Spleen (tissue), 13 donors: ENCODE results near the gene OIP5. TPM values are rescaled to one million over a fixed set of nuclear protein-coding genes. Genes with fewer than 3 reads are reported as not detected.
A peak's percentile ranks its signal among the peaks of the same experiment; 100 is the strongest.

ENCODE experiments used
- DNase-seq: peaks from one replicate; pipeline ENCODE4 v3.0.0-alpha.2; 2020
- H3K27ac ChIP-seq, 8 donors: fragments of 200-600 bp; sonication (generic) in 7 of 8; 1 replicate in 4 of 8; 2 replicates in 4 of 8; pipeline versions ENCODE4 v1.5.0 to v1.8.0; 2016 to 2021; ENCODE audit warnings: inconsistent platforms in 4 of 8, mild to moderate bottlenecking in 4 of 8, moderate library complexity in 1 of 8
- H3K27me3 ChIP-seq, 7 donors: fragments of 200-600 bp; sonication (generic) in 6 of 7; replicated peaks in 1 of 7; 1 replicate in 4 of 7; 2 replicates in 3 of 7; pipeline versions ENCODE4 v1.5.0 to v1.8.0; 2016 to 2021; ENCODE audit warnings: inconsistent platforms in 3 of 7, mild to moderate bottlenecking in 1 of 7
- H3K36me3 ChIP-seq, 6 donors: fragments of 200-600 bp; sonication (generic) in 5 of 6; 1 replicate in 4 of 6; 2 replicates in 2 of 6; pipeline versions ENCODE4 v1.5.0 to v1.8.0; 2016 to 2021; ENCODE audit warnings: inconsistent platforms in 2 of 6
- H3K4me1 ChIP-seq, 6 donors: fragments of 200-600 bp; sonication (generic) in 5 of 6; 1 replicate in 3 of 6; 2 replicates in 3 of 6; pipeline versions ENCODE4 v1.5.0 to v1.8.0; 2016 to 2021; ENCODE audit warnings: inconsistent platforms in 3 of 6
- H3K4me3 ChIP-seq, 8 donors: fragments of 200-600 bp; sonication (generic) in 7 of 8; 1 replicate in 4 of 8; 2 replicates in 4 of 8; pipeline versions ENCODE4 v1.5.0 to v1.8.0; 2016 to 2021; ENCODE audit warnings: inconsistent platforms in 4 of 8, mild to moderate bottlenecking in 4 of 8, moderate library complexity in 2 of 8
- H3K9me3 ChIP-seq, 8 donors: fragments of 200-600 bp; sonication (generic) in 7 of 8; 1 replicate in 4 of 8; 2 replicates in 4 of 8; pipeline versions ENCODE4 v1.5.0 to v1.8.0; 2016 to 2021; ENCODE audit warnings: inconsistent platforms in 4 of 8
- POLR2A ChIP-seq, 3 donors: fragments of 450-650 bp; IDR thresholded peaks; one replicate each; pipeline ENCODE4 v1.5.1; 2017; ENCODE audit warnings: antibody characterized with exemption in 3 of 3, mild to moderate bottlenecking in 1 of 3
- POLR2AphosphoS5 ChIP-seq, 3 donors: sonication (generic); formaldehyde crosslinking; IDR thresholded peaks; one replicate each; pipeline ENCODE4 v1.5.1; 2017; ENCODE audit warnings: antibody characterized with exemption in 3 of 3
- WGBS, 5 donors: extraction: QIAGEN DNeasy Blood & Tissue Kit in 3 of 5; methylation state at CpG; one replicate each; pipeline versions ENCODE4 v1.1.5 to v1.1.7; 2013 to 2018; 5-methylcytosine and 5-hydroxymethylcytosine counted together
- intact Hi-C: fragments of 100-400 bp; cut with DNase I; formaldehyde crosslinking; loops from one replicate; pipeline ENCODE4 v1.15.0; 2023; ENCODE audit warnings: low total_unique reads
- long read RNA-seq, 2 donors: transcript quantifications; one replicate each; lab custom pipeline, GENCODE V29; 2026
- polyA plus RNA-seq, 3 donors: library from polyadenylated mRNA; stranded (reverse); fragments of 200-250 nt; gene quantifications; one replicate each; pipeline ENCODE4 v1.2.1, GENCODE V29; 2013
- total RNA-seq, 7 donors: library from RNA; depleted of rRNA in 3 of 7; stranded (reverse); fragments of >200 nt in 3 of 7; fragmentation: NEBNext Ultra II Directional in 4 of 7; extraction: Animal tissue kit (Norgen Biotek cat#: 25700) in 4 of 7; gene quantifications; one replicate each; pipeline versions ENCODE4 v1.1.0 to v1.2.1, GENCODE V29; 2016 to 2021
- TF ChIP-seq, protein P1 (sequence below), 11 experiments: fragments of 200-600 bp in 7 of 11; fragments of 450-650 bp in 4 of 11; sonication (generic) in 4 of 11; IDR thresholded peaks in 8 of 11; conservative IDR thresholded peaks in 3 of 11; 1 replicate in 7 of 11; 2 replicates in 4 of 11; pipeline versions ENCODE4 v1.4.0 to v1.8.0; 2016 to 2021; ENCODE audit warnings: antibody characterized with exemption in 11 of 11, inconsistent platforms in 4 of 11, mild to moderate bottlenecking in 1 of 11
- donor health status: healthy with polysubstance abuse.
- donor health status: DM: no; HTN: no; CAD: no; lungs with moderate emphysema.
- donor health status: DM: no; HTN: no; CAD: no.
- donor health status: Bipolar disorder and iron deficiency.
- donor health status: healthy.
- donor health status: DM: no; HTN: no; CAD: no.
- donor health status: DM: yes; HTN: yes; CAD: no.

The OIP5 gene
- total RNA-seq (1 to 10 TPM in 6 of 7 donors, not detected in 1; 1.1 to 6.0 (median 2.1) TPM), polyA plus RNA-seq (1 to 10 TPM; 1.2 to 3.9 (median 2.3) TPM)
- long read RNA-seq, donor 1, partial matches to known transcripts = 19 of 101 reads
- long read RNA-seq, donor 1, other reads (novel, unspliced or antisense) = 78 of 101 reads
- long read RNA-seq, donor 2, partial matches to known transcripts = 0 of 2 reads
- long read RNA-seq, donor 2, other reads (novel, unspliced or antisense) = 0 of 2 reads

DNA sequence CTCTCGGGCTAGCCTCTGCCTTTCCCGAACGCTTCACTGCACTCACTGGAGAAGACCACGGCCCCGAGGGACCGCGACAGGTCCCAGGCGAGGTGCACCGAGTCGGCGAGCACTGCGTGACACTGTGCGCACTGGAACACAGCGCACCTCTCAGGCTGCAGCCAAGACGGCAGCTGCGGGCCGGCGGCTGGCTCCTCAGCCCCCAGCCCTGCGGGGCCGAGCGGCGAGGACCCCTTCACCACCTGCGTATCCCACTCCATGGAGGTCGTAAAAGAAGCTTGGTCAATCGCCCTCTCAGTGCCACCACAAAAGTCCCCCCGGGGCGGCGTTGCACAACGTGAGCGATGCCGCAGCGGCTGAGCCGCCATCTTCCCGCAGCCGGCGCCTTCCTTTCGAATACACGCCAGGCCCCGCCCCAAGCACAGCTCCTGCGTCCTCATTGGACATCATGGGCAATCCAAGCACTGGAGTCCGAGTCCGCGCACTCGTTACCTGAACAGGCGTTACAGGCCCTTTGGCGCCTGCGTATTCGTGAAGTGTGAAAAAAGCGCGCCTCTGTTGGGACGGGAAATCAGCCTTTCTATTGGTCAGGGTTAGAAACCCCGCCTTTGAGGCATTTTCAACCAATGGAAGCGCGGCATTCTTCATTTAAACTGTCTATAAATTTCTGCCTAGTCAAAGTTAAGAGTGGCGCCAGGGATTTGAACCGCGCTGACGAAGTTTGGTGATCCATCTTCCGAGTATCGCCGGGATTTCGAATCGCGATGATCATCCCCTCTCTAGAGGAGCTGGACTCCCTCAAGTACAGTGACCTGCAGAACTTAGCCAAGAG lies at the start of gene OIP5, which contains the start of gene NUSAP1:
OIP5 (minus strand) TSS at position 398 of the 832 bp plus-strand sequence; CDS start at position 368, 30 bp downstream.
NUSAP1 (plus strand) TSS at position 688 of the 832 bp plus-strand sequence; CDS start at position 765, 77 bp downstream.
- H3K27ac ChIP-seq = peak within 1 kb of the TSS in 7 of 8 donors; percentile 52 to 88 (median 85)
- TF ChIP-seq, protein P1, sequence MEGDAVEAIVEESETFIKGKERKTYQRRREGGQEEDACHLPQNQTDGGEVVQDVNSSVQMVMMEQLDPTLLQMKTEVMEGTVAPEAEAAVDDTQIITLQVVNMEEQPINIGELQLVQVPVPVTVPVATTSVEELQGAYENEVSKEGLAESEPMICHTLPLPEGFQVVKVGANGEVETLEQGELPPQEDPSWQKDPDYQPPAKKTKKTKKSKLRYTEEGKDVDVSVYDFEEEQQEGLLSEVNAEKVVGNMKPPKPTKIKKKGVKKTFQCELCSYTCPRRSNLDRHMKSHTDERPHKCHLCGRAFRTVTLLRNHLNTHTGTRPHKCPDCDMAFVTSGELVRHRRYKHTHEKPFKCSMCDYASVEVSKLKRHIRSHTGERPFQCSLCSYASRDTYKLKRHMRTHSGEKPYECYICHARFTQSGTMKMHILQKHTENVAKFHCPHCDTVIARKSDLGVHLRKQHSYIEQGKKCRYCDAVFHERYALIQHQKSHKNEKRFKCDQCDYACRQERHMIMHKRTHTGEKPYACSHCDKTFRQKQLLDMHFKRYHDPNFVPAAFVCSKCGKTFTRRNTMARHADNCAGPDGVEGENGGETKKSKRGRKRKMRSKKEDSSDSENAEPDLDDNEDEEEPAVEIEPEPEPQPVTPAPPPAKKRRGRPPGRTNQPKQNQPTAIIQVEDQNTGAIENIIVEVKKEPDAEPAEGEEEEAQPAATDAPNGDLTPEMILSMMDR (IDR thresholded peaks at IDR 0.05 in 8 of 11, conservative IDR thresholded peaks at IDR 0.05 in 3 of 11) = peak; percentile 2 to 80 (median 62)
- TF ChIP-seq POLR2AphosphoS5 (IDR thresholded peaks at IDR 0.05) = peak; percentile 58 to 84 (median 80)
- peak in 1 of 3 donors; percentile 72 for TF ChIP-seq POLR2A (IDR thresholded peaks at IDR 0.05)
- intact Hi-C loops = no loop called here
- no peaks in the 10 kb centered on the region for H3K27me3 ChIP-seq
- 0 to 1% (median 0%) methylated on average over 44 to 64 of the region's 64 CpGs for WGBS, 5 donors
- H3K4me1 ChIP-seq = peaks cover 12 to 49% (median 23%) of the 10 kb centered on the region in 6 donors
- H3K9me3 ChIP-seq = no peaks in the 10 kb centered on the region
- peak within 1 kb of the TSS; percentile 70 to 100 (median 96) for H3K4me3 ChIP-seq
- DNase-seq = peak; percentile 99
- no peaks in the 10 kb centered on the region for H3K36me3 ChIP-seq

DNA sequence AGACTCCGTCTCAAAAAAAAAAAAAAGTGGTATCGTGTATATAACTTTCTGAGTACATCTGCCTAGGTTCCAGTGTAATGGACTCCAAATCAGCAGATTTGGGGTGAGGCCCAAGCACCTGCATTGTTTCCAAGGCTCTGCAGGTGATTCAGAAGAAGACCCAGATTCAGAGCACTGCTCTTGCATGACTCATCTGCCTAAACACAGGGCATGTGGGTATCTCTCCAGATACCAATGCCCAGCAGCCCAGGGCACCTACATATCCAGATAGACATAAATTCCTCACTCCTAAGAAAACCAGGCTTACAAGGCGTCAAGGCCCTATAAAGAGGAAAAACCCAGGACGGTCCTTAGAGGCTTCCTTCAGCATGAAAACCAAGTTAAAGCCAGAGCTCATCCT lies 45.6 kb upstream of the OIP5 start:
- Histone ChIP-seq H3K4me1 (no peaks in the 10 kb centered on the region), H3K36me3 (peaks cover 0 to 72% (median 0%) of the 10 kb centered on the region in 6 donors), H3K9me3 (no peaks in the 10 kb centered on the region), H3K27ac (no peak overlapping the region), H3K27me3 (no peaks in the 10 kb centered on the region), H3K4me3 (no peak overlapping the region)
- DNase-seq = no peak
- intact Hi-C loops = no loop called here
- no peak for TF ChIP-seq POLR2A (IDR thresholded peaks at IDR 0.05)
- no peak for TF ChIP-seq POLR2AphosphoS5 (IDR thresholded peaks at IDR 0.05)
- TF ChIP-seq, protein P1 (IDR thresholded peaks at IDR 0.05 in 8 of 11, conservative IDR thresholded peaks at IDR 0.05 in 3 of 11) = no peak
- 93 to 100% (median 96%) methylated on average over 3 to 4 of the region's 4 CpGs for WGBS, 5 donors

DNA sequence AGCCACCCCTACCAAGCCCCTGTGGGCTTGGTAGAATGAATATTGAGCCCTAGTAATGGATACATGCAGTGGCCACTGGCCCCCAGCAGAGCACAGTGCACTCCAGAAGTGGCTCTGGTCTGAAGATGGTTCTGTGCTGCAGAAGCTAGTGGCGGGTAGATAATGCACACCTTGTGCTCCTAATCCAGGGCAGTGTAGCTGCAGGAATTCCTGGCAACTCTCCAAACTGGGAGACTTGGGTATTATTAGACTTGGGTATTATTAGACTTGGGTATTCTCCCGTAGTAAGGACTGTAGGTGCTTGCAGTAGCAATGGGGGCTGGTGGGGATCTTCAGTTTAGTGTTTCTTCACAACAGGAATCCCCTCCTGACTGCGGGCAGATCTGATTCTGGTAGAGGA lies 35.0 kb upstream of the OIP5 start:
- TF ChIP-seq POLR2A (IDR thresholded peaks at IDR 0.05) (no peak), POLR2AphosphoS5 (IDR thresholded peaks at IDR 0.05) (no peak)
- TF ChIP-seq, protein P1 (IDR thresholded peaks at IDR 0.05 in 8 of 11, conservative IDR thresholded peaks at IDR 0.05 in 3 of 11) = no peak
- 81 to 100% (median 95%) methylated on average over 3 of the region's 3 CpGs for WGBS, 5 donors
- intact Hi-C loops = no loop called here

DNA sequence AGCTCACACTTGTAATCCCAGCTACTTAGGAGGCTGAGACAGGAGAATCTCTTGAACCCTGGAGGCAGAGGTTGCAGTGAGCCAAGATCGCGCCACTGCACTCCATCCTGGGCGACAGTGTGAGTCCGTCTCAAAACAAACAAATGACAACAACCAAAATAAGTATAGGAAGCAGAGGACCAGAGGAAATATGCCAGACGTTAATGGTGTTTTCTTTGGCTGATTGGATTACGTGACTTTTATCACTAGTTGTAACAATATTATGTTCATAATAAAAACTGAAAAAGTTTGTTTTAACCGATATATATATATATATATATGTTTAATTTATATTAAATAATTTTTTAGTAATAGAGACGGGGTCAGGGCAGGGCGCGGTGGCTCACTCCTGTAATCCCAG lies 22.0 kb upstream of the OIP5 start:
- Histone ChIP-seq H3K36me3 (peaks cover 0 to 100% (median 3%) of the 10 kb centered on the region in 6 donors), H3K27ac (no peak overlapping the region)
- WGBS, 5 donors = 96 to 97% (median 97%) methylated on average over 10 of the region's 10 CpGs

More for the DNA sequence above, 35.0 kb upstream of the OIP5 start:
- H3K4me3 ChIP-seq = no peak overlapping the region
- no peaks in the 10 kb centered on the region for H3K4me1 ChIP-seq
- H3K27ac ChIP-seq = no peak overlapping the region
- no peaks in the 10 kb centered on the region for H3K27me3 ChIP-seq
- H3K9me3 ChIP-seq = no peaks in the 10 kb centered on the region
- peaks cover 0 to 93% (median 5%) of the 10 kb centered on the region in 6 donors for H3K36me3 ChIP-seq
- no peak for DNase-seq

More for the DNA sequence above, 22.0 kb upstream of the OIP5 start:
- Histone ChIP-seq H3K27me3 (no peaks in the 10 kb centered on the region), H3K4me1 (no peaks in the 10 kb centered on the region), H3K9me3 (no peaks in the 10 kb centered on the region), H3K4me3 (no peak overlapping the region)
- no peak for DNase-seq
- TF ChIP-seq POLR2A (IDR thresholded peaks at IDR 0.05) = no peak
- TF ChIP-seq POLR2AphosphoS5 (IDR thresholded peaks at IDR 0.05) = no peak
- TF ChIP-seq, protein P1 (IDR thresholded peaks at IDR 0.05 in 8 of 11, conservative IDR thresholded peaks at IDR 0.05 in 3 of 11) = no peak
- intact Hi-C loops = no loop called here
